GM21367 (cell line): ENCODE measurements around the gene UCHL5.
"Not testable (repeated sequence)": the region's sequence is repeated elsewhere in the genome, so short reads cannot be mapped to it uniquely, and the experiment has no call there.

Experiments
- ATAC-seq: cut with Tn5 transposase; IDR thresholded peaks from one replicate; pipeline ENCODE4 v1.9.1; 2021; ENCODE audit not compliant: unreplicated experiment

The UCHL5 gene

GRCh38 chr1:193013005-193013404 lies 46.2 kb downstream of the UCHL5 start:
- ATAC-seq = no peak

- no peak for ATAC-seq
These were observed 47.8 kb downstream of the UCHL5 start for GRCh38 chr1:193011406-193011805.

GRCh38 chr1:193009501-193009900 lies 49.7 kb downstream of the UCHL5 start:
- ATAC-seq = no peak

GRCh38 chr1:193005785-193006184 lies 53.4 kb downstream of the UCHL5 start:
- no peak for ATAC-seq

GRCh38 chr1:192998536-192998935 lies 60.6 kb downstream of the UCHL5 start:
- ATAC-seq = peak; percentile 50

- no peak for ATAC-seq
These were observed 65.0 kb downstream of the UCHL5 start for GRCh38 chr1:192994141-192994540.

- ATAC-seq = no peak
These were observed 65.6 kb downstream of the UCHL5 start for GRCh38 chr1:192993426-192994085.

- ATAC-seq = not testable (repeated sequence)
These were observed 72.3 kb downstream of the UCHL5 start for GRCh38 chr1:192986748-192987334.

GRCh38 chr1:192986110-192986747 lies 72.9 kb downstream of the UCHL5 start:
- ATAC-seq = no peak

GRCh38 chr1:192984080-192984479 lies 75.1 kb downstream of the UCHL5 start:
- no peak for ATAC-seq

- ATAC-seq = peak; percentile 87
These were observed 75.7 kb downstream of the UCHL5 start for GRCh38 chr1:192983349-192983980.

GRCh38 chr1:192980856-192981255 lies 78.3 kb downstream of the UCHL5 start:
- ATAC-seq = no peak

GRCh38 chr1:192980334-192980733 lies 78.8 kb downstream of the UCHL5 start:
- not testable (repeated sequence) for ATAC-seq

- no peak for ATAC-seq
These were observed 79.6 kb downstream of the UCHL5 start for GRCh38 chr1:192979542-192979941.

- ATAC-seq = no peak
These were observed 80.9 kb downstream of the UCHL5 start for GRCh38 chr1:192978195-192978710.

GRCh38 chr1:192977089-192977706 lies 82.0 kb downstream of the UCHL5 start:
- ATAC-seq = no peak

GRCh38 chr1:192976576-192976975 lies 82.6 kb downstream of the UCHL5 start:
- no peak for ATAC-seq

- no peak for ATAC-seq
These were observed 84.5 kb downstream of the UCHL5 start for GRCh38 chr1:192974701-192975100.

GRCh38 chr1:192973988-192974387 lies 85.2 kb downstream of the UCHL5 start:
- ATAC-seq = no peak

- ATAC-seq = no peak
These were observed 86.0 kb downstream of the UCHL5 start for GRCh38 chr1:192973202-192973601.

GRCh38 chr1:192969091-192969490 lies 90.1 kb downstream of the UCHL5 start:
- ATAC-seq = no peak
